Globus pallidus (tissue), 1 donor: ENCODE measurements around the gene KCNIP3.
A peak's percentile ranks its signal among the peaks of the same experiment; 100 is the strongest.

Source experiments
- DNase-seq: peaks from one replicate; pipeline ENCODE4 v3.0.0-alpha.2; 2015; ENCODE audit warnings: low spot score

KCNIP3 gene

GRCh38 chr2:95329891-95330793 is 33.0 kb downstream of the KCNIP3 start:
- peak; percentile 62 for DNase-seq

- DNase-seq: no peak
Observed at GRCh38 chr2:95330794-95331338, 33.7 kb downstream of the KCNIP3 start.

- no peak for DNase-seq
Observed at GRCh38 chr2:95331606-95332005, 34.5 kb downstream of the KCNIP3 start.

- DNase-seq: no peak
Observed at GRCh38 chr2:95332036-95332435, 34.9 kb downstream of the KCNIP3 start.

GRCh38 chr2:95333056-95333455 is 35.9 kb downstream of the KCNIP3 start:
- no peak for DNase-seq

GRCh38 chr2:95333888-95334338 is 36.8 kb downstream of the KCNIP3 start:
- DNase-seq: no peak

GRCh38 chr2:95334916-95335641 is 37.9 kb downstream of the KCNIP3 start:
- no peak for DNase-seq

- no peak for DNase-seq
Observed at GRCh38 chr2:95336406-95336805, 39.3 kb downstream of the KCNIP3 start.

- DNase-seq: no peak
Observed at GRCh38 chr2:95337829-95338228, 40.7 kb downstream of the KCNIP3 start.

- no peak for DNase-seq
Observed at GRCh38 chr2:95342556-95343320, 45.6 kb downstream of the KCNIP3 start.

- DNase-seq: no peak
Observed at GRCh38 chr2:95343429-95344214, 46.5 kb downstream of the KCNIP3 start.

GRCh38 chr2:95344215-95344583 is 47.1 kb downstream of the KCNIP3 start:
- DNase-seq: no peak

GRCh38 chr2:95344656-95345055 is 47.5 kb downstream of the KCNIP3 start:
- no peak for DNase-seq

GRCh38 chr2:95345081-95345562 is 48.0 kb downstream of the KCNIP3 start:
- no peak for DNase-seq

- peak; percentile 70 for DNase-seq
Observed at GRCh38 chr2:95345563-95346230, 48.5 kb downstream of the KCNIP3 start.

GRCh38 chr2:95346231-95346737 is 49.1 kb downstream of the KCNIP3 start:
- peak; percentile 21 for DNase-seq

- DNase-seq: no peak
Observed at GRCh38 chr2:95346738-95347671, 49.9 kb downstream of the KCNIP3 start.

GRCh38 chr2:95347681-95348608 is 50.8 kb downstream of the KCNIP3 start:
- DNase-seq: no peak
